AG04450 (cell line): Measurements from ENCODE around the gene PEX14. TPM values are rescaled to one million over a fixed set of nuclear protein-coding genes. Genes with fewer than 3 reads are reported as not detected.

Experiments
- CTCF ChIA-PET: fragments of 300-600, 350-600 bp; formaldehyde crosslinking; extraction: SDS; loops from one replicate; lab custom pipeline; 2022; ENCODE audit warnings: antibody characterized with exemption, inconsistent platforms; lab: Charles Lee
- POLR2A ChIA-PET: fragments of 350-600 bp; formaldehyde crosslinking; extraction: SDS; loops from one replicate; lab custom pipeline; 2021; ENCODE audit warnings: antibody characterized with exemption, inconsistent platforms; lab: Yijun Ruan, JAX
- DNase-seq: peaks from one replicate; pipeline ENCODE4 v3.0.0-alpha.2; 2011; ENCODE audit warnings: low read depth, low spot score
- H3K27ac ChIP-seq: one replicate; pipeline ENCODE4 v1.5.1; 2012; ENCODE audit warnings: low read depth, low read length, control low read depth
- H3K27me3 ChIP-seq: one replicate; pipeline ENCODE4 v1.6.0; 2012; ENCODE audit warnings: low read length; ENCODE audit not compliant: control insufficient read depth, insufficient read depth
- H3K4me3 ChIP-seq: 2 replicates; pipeline ENCODE4 v1.5.1; 2011; ENCODE audit warnings: mild to moderate bottlenecking, low read depth, low read length, control low read depth
- H3K9me3 ChIP-seq: 2 replicates; pipeline ENCODE4 v1.5.1; 2012; ENCODE audit warnings: low read length; ENCODE audit not compliant: control insufficient read depth, insufficient read depth
- polyA plus RNA-seq: library from polyadenylated mRNA; depleted of rRNA; stranded (reverse); fragments of >200 nt; gene quantifications from 2 replicates; pipeline ENCODE4 v1.2.3, GENCODE V29; 2011
- TF ChIP-seq, protein P1 (sequence below): IDR thresholded peaks from 2 replicates; pipeline ENCODE4 v1.5.1; 2011; ENCODE audit warnings: low read depth, low read length, control low read depth, inconsistent platforms

PEX14 gene
- polyA plus RNA-seq, 1 experiment, result 6.6 TPM

DNA sequence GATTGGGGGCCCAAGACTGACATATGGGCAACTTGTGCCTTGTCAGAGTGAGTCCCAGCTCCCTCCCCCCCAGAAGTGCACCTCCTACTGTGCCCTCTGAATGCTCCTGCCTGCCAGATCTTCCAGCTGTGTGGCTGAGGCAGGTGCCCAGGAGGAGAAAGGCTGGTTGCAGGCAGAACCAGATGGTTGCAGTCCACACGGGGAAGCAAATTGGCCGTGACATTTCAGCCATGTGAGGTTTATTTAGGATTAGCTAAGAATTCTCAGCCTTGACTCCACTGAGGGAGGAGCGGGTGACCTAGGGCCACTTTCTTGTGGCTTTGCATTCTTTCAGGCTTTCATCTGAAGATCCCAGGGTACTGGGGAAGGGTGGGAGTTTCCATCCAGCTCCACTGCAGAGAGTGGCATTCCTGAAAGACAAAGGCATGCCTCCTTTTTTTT, 33.8 kb downstream of the PEX14 start:
- TF ChIP-seq, protein P1, sequence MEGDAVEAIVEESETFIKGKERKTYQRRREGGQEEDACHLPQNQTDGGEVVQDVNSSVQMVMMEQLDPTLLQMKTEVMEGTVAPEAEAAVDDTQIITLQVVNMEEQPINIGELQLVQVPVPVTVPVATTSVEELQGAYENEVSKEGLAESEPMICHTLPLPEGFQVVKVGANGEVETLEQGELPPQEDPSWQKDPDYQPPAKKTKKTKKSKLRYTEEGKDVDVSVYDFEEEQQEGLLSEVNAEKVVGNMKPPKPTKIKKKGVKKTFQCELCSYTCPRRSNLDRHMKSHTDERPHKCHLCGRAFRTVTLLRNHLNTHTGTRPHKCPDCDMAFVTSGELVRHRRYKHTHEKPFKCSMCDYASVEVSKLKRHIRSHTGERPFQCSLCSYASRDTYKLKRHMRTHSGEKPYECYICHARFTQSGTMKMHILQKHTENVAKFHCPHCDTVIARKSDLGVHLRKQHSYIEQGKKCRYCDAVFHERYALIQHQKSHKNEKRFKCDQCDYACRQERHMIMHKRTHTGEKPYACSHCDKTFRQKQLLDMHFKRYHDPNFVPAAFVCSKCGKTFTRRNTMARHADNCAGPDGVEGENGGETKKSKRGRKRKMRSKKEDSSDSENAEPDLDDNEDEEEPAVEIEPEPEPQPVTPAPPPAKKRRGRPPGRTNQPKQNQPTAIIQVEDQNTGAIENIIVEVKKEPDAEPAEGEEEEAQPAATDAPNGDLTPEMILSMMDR, result no peak
- no peak for DNase-seq
- ChIA-PET CTCF (interaction anchor here (0.5 to 9.3 kb wide), 11 partner anchors 13 to 466 kb away, joined by 3 to 89 read pairs (median 11); no protein-coding TSS in a partner anchor), POLR2A (no interaction called here)
- H3K27me3 ChIP-seq, result no peaks in the 10 kb centered on the region
- H3K27ac ChIP-seq, result no peak overlapping the region
- no peaks in the 10 kb centered on the region for H3K9me3 ChIP-seq
- no peak overlapping the region for H3K4me3 ChIP-seq

DNA sequence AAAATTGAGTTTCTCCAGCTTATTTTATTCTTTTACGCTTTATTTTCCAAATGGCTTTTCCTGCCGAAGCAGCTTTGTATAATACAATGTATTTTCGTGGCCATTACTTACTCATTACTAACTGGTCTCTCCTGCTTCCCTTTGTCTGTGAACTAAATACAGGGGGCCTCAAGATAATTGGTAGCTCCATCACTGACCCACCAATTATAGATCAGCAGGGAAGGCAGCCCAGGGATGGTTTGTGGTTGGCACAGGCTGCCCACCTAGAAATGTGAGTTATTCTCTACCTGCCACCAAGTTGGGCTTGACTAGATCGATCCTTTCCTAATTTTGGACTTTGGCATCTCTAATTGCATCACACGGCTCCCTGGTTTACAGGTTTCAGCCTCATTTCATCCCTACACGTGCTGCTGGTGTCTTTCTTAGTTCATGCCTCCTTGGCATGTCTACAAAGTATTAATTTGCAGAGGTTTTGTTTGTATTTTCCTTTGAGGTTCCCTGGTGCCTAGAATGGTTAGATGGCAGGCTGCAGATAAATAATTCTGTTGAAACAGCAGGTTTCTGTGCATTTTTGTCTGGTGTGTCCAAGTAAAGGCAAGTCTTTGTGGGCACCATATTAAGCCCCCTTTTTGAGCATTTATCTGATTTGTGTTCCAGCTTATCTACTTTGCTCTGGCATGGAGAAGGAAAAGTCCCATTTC, 35.2 kb downstream of the PEX14 start:
- peak overlapping the region; percentile 75 for H3K27ac ChIP-seq
- no peaks in the 10 kb centered on the region for H3K9me3 ChIP-seq
- ChIA-PET CTCF (interaction anchor here (1.4 to 9.3 kb wide), 3 partner anchors 16 to 400 kb away, joined by 3 to 89 read pairs (median 34); no protein-coding TSS in a partner anchor), POLR2A (interaction anchor here (0.6 to 1.2 kb wide), 2 partner anchors 13 to 19 kb away, joined by 3 to 4 read pairs; no protein-coding TSS in a partner anchor)
- H3K27me3 ChIP-seq, result no peaks in the 10 kb centered on the region
- TF ChIP-seq, protein P1, result no peak
- H3K4me3 ChIP-seq, result no peak overlapping the region; the same call in 1 of the 2 replicates
- no peak for DNase-seq

DNA sequence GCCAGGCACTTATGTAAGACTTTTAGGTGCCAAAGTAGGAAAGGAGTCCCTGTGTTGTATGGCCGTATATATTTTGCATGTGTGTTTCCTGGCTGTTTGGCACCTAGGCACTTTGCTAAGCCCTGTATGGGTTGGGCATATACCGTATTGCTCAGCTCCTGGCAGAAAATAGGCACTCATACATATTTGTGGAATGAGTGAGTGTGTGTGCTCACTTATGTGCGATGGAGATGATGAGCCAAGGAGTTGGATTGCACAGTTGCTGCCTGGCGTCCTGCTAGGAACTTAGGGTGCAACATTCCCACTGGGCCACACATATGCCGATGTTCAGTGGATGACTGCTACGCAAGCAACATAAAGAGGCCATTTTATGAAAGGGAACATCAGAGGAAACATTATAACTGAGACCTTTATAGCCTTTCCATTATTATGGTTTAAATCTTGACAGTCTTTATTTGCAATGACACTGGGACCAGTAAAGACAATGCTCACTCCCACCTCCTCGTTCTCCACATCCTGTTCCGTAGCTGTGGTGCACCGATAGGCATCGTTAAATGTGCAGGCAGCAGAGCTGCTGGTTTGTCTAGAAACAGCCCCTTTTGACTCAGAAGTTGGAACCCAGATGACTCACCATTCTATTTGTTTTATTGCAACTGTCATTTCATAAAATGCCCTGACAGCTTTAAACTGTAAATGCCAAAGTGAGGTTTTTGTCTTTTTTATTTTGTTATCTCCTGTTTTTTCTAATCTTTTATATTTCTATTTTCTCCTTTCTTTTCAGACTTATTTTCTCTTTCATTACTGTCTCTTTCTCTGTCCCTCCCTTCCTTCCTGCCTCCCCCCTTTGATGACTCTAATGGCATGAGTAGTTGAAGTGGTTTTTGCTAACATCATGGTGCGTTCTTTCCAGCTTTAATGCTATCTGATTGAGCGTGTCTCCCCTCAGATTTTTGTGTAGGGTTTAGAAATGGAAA, 36.1 kb downstream of the PEX14 start:
- DNase-seq, result peak; percentile 66
- H3K27ac ChIP-seq, result peak overlapping the region; percentile 75
- H3K9me3 ChIP-seq, result no peaks in the 10 kb centered on the region
- peak overlapping the region; percentile 38 for H3K4me3 ChIP-seq
- H3K27me3 ChIP-seq, result no peaks in the 10 kb centered on the region
- CTCF ChIA-PET, result interaction anchor here (1.4 to 9.3 kb wide), 3 partner anchors 16 to 399 kb away, joined by 3 to 89 read pairs (median 34); no protein-coding TSS in a partner anchor
- POLR2A ChIA-PET, result interaction anchor here (0.6 to 1.2 kb wide), 3 partner anchors 12 to 22 kb away, joined by 3 to 5 read pairs (median 4); no protein-coding TSS in a partner anchor
- TF ChIP-seq, protein P1, result no peak

DNA sequence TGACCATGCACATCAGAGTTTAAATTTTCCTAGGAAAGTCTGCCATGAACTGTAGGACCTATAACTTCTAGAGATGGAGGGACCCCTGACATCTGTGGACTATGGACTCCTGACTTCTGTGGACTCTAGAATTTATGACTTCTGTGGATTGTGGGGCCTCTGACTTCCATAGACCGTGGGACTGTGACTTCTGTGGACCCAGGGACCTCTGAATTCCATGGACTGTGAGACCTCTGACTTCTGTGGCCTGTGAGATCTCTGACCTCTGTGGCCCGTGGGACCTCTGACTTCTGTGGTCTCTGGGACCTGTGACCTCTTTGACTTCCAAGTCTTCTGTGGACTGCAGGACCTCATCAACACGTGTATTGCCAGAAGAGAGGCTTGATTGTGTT, 36.7 kb downstream of the PEX14 start:
- DNase-seq, result no peak
- Histone ChIP-seq H3K9me3 (no peaks in the 10 kb centered on the region), H3K27ac (peak overlapping the region; percentile 73), H3K27me3 (no peaks in the 10 kb centered on the region), H3K4me3 (no peak overlapping the region)
- TF ChIP-seq, protein P1, result no peak
- CTCF ChIA-PET, result interaction anchor here (1.0 to 9.3 kb wide), 4 partner anchors 16 to 398 kb away, joined by 3 to 89 read pairs (median 18); no protein-coding TSS in a partner anchor
- POLR2A ChIA-PET, result interaction anchor here (0.6 kb wide), 1 partner anchor 22 kb away, joined by 5 read pairs; no protein-coding TSS in a partner anchor
